OCI-LY3 (cell line): ENCODE results near the gene PSMC6.

Source experiments
- H2AFZ ChIP-seq: fragments of 200-600, 300-600 bp; shearing (Covaris generic); 2 replicates; pipeline ENCODE4 v1.6.0; 2014; ENCODE audit warnings: antibody characterized with exemption, low read depth, low read length
- H3K27ac ChIP-seq: fragments of 200-600, 300-600 bp; sonication (generic); 2 replicates; pipeline ENCODE4 v1.5.1; 2014; ENCODE audit warnings: mild to moderate bottlenecking, low read length, moderate library complexity, mixed read lengths
- H3K27me3 ChIP-seq: fragments of 200-600, 300-600 bp; sonication (generic); 2 replicates; pipeline ENCODE4 v1.6.1; 2014; ENCODE audit warnings: low read depth, low read length, mixed read lengths
- H3K36me3 ChIP-seq: fragments of 200-600, 300-600 bp; sonication (generic); replicated peaks from 2 replicates; pipeline ENCODE3; 2014; ENCODE audit warnings: low read depth, low read length, mixed read lengths
- H3K4me1 ChIP-seq: fragments of 300-600, 200-600 bp; sonication (generic); 2 replicates; pipeline ENCODE4 v1.6.1; 2014; ENCODE audit warnings: low read length, mixed read lengths
- H3K4me2 ChIP-seq: fragments of 200-600, 300-600 bp; sonication (generic); 2 replicates; pipeline ENCODE4 v1.6.1; 2014; ENCODE audit warnings: low read length, mixed read lengths
- H3K4me3 ChIP-seq: fragments of 300-600, 200-600 bp; sonication (generic); 2 replicates; pipeline ENCODE4 v1.5.1; 2014; ENCODE audit warnings: antibody characterized with exemption, mild to moderate bottlenecking, low read length, moderate library complexity
- H3K79me2 ChIP-seq: fragments of 300-600, 200-600 bp; shearing (Covaris generic); 2 replicates; pipeline ENCODE4 v1.6.1; 2014; ENCODE audit warnings: mild to moderate bottlenecking, low read length, mixed read lengths
- H3K9ac ChIP-seq: fragments of 300-600, 200-600 bp; shearing (Covaris generic); 2 replicates; pipeline ENCODE4 v1.6.0; 2014; ENCODE audit warnings: mild to moderate bottlenecking, low read length, moderate library complexity
- H3K9me3 ChIP-seq: fragments of 200-600, 300-600 bp; shearing (Covaris generic); 2 replicates; pipeline ENCODE4 v1.6.1; 2014; ENCODE audit warnings: low read length, mixed read lengths; ENCODE audit not compliant: insufficient read depth
- H4K20me1 ChIP-seq: fragments of 200-600, 300-600 bp; sonication (generic); 2 replicates; pipeline ENCODE4 v1.6.1; 2016; ENCODE audit warnings: low read length, mixed read lengths; ENCODE audit not compliant: insufficient read depth
- EZH2phosphoT487 ChIP-seq: fragments of 200-600 bp; shearing (Covaris generic); IDR thresholded peaks from 2 replicates; pipeline ENCODE4 v1.6.1; 2018; ENCODE audit warnings: antibody characterized with exemption, mixed run types, low read depth
- TF ChIP-seq, protein P1 (sequence below): fragments of 200-600, 300-600 bp; sonication (generic); IDR thresholded peaks from 2 replicates; pipeline ENCODE4 v1.5.1; 2014; ENCODE audit warnings: antibody characterized with exemption, low read length, low read depth

PSMC6 gene

GRCh38 chr14:52690983-52691760 is 15.8 kb upstream of the PSMC6 start:
- H3K79me2 ChIP-seq, result peaks cover 93% of the 10 kb centered on the region
- TF ChIP-seq, protein P1, sequence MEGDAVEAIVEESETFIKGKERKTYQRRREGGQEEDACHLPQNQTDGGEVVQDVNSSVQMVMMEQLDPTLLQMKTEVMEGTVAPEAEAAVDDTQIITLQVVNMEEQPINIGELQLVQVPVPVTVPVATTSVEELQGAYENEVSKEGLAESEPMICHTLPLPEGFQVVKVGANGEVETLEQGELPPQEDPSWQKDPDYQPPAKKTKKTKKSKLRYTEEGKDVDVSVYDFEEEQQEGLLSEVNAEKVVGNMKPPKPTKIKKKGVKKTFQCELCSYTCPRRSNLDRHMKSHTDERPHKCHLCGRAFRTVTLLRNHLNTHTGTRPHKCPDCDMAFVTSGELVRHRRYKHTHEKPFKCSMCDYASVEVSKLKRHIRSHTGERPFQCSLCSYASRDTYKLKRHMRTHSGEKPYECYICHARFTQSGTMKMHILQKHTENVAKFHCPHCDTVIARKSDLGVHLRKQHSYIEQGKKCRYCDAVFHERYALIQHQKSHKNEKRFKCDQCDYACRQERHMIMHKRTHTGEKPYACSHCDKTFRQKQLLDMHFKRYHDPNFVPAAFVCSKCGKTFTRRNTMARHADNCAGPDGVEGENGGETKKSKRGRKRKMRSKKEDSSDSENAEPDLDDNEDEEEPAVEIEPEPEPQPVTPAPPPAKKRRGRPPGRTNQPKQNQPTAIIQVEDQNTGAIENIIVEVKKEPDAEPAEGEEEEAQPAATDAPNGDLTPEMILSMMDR, result no peak
- TF ChIP-seq EZH2phosphoT487, result no peak
- peaks cover 10% of the 10 kb centered on the region for H3K4me1 ChIP-seq
- no peaks in the 10 kb centered on the region for H3K9me3 ChIP-seq
- no peak overlapping the region for H3K4me2 ChIP-seq
- H2AFZ ChIP-seq, result no peak overlapping the region
- H3K27ac ChIP-seq, result no peak overlapping the region
- H3K4me3 ChIP-seq, result no peak overlapping the region
- no peak overlapping the region for H3K9ac ChIP-seq
- H3K36me3 ChIP-seq, result peaks cover 5% of the 10 kb centered on the region
- H4K20me1 ChIP-seq, result peaks cover 72% of the 10 kb centered on the region
- H3K27me3 ChIP-seq, result no peaks in the 10 kb centered on the region

GRCh38 chr14:52692248-52692962 is 14.6 kb upstream of the PSMC6 start:
- H3K4me1 ChIP-seq, result peaks cover 11% of the 10 kb centered on the region
- no peak for TF ChIP-seq EZH2phosphoT487
- TF ChIP-seq, protein P1, result no peak
- H4K20me1 ChIP-seq, result peaks cover 61% of the 10 kb centered on the region
- H3K4me3 ChIP-seq, result no peak overlapping the region
- no peak overlapping the region for H3K27ac ChIP-seq
- H3K9me3 ChIP-seq, result no peaks in the 10 kb centered on the region
- no peak overlapping the region for H3K9ac ChIP-seq
- no peak overlapping the region for H3K4me2 ChIP-seq
- H2AFZ ChIP-seq, result no peak overlapping the region
- H3K27me3 ChIP-seq, result no peaks in the 10 kb centered on the region
- H3K36me3 ChIP-seq, result peaks cover 5% of the 10 kb centered on the region
- H3K79me2 ChIP-seq, result peaks cover 81% of the 10 kb centered on the region

GRCh38 chr14:52693036-52693435 is 14.0 kb upstream of the PSMC6 start:
- Histone ChIP-seq H3K36me3 (peaks cover 5% of the 10 kb centered on the region), H3K9me3 (no peaks in the 10 kb centered on the region), H2AFZ (no peak overlapping the region), H3K9ac (no peak overlapping the region), H3K79me2 (peaks cover 74% of the 10 kb centered on the region), H4K20me1 (peaks cover 55% of the 10 kb centered on the region), H3K4me2 (no peak overlapping the region), H3K27ac (no peak overlapping the region), H3K4me3 (no peak overlapping the region), H3K4me1 (peaks cover 11% of the 10 kb centered on the region), H3K27me3 (no peaks in the 10 kb centered on the region)
- TF ChIP-seq, protein P1, result no peak
- TF ChIP-seq EZH2phosphoT487, result no peak

DNA sequence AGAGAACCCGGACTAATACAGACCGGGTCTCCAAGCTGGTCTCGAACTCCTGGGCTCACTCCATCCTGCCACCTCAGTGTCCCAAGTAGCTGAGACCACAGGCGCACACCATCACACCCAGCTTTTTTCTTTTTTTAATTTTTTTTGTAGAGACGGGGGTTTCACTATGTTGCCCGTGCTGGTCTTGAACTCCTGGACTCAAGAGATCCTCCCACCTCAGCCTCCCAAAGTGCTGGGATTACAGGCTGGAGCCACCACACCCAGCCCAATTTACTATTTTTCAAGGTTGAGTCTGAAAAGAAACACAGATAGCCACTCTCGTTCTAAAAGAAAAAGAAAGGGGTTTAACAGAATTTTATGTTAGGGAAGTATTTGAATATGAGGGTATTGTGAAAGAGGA is 13.5 kb upstream of the PSMC6 start:
- Histone ChIP-seq H2AFZ (no peak overlapping the region), H3K36me3 (peaks cover 5% of the 10 kb centered on the region), H3K4me1 (peaks cover 11% of the 10 kb centered on the region), H3K9ac (no peak overlapping the region), H3K4me3 (no peak overlapping the region), H3K4me2 (0 out of 2 replicates have a peak overlapping the region, but pooled peaks have one; percentile 91), H4K20me1 (peaks cover 50% of the 10 kb centered on the region), H3K27ac (no peak overlapping the region), H3K27me3 (no peaks in the 10 kb centered on the region), H3K9me3 (no peaks in the 10 kb centered on the region), H3K79me2 (peaks cover 69% of the 10 kb centered on the region)
- TF ChIP-seq, protein P1, result no peak
